Trophoblast cell (in vitro differentiated cells and primary cell): ENCODE measurements around the gene MRTFA.
A peak's percentile ranks its signal among the peaks of the same experiment; 100 is the strongest.

Source experiments
- DNase-seq, 2 donors: peaks; one replicate each; pipeline ENCODE4 v3.0.0-alpha.2; 2016
- H2AFZ ChIP-seq: 2 replicates; pipeline ENCODE4 v1.6.1; 2013; ENCODE audit warnings: low read length, moderate library complexity, mild to moderate bottlenecking; ENCODE audit not compliant: insufficient read depth, poor library complexity
- H2AK5ac ChIP-seq: 2 replicates; pipeline ENCODE4 v1.6.1; 2013; ENCODE audit warnings: mild to moderate bottlenecking, low read length
- H2BK120ac ChIP-seq: 2 replicates; pipeline ENCODE4 v1.6.1; 2013; ENCODE audit warnings: low read length, mild to moderate bottlenecking, moderate library complexity; ENCODE audit not compliant: insufficient read depth, poor library complexity
- H2BK12ac ChIP-seq: 2 replicates; pipeline ENCODE4 v1.6.1; 2013; ENCODE audit warnings: mild to moderate bottlenecking, low read length, moderate library complexity
- H2BK5ac ChIP-seq: 2 replicates; pipeline ENCODE4 v1.6.1; 2013; ENCODE audit warnings: low read length, low read depth, moderate library complexity, mild to moderate bottlenecking; ENCODE audit not compliant: poor library complexity
- H3K14ac ChIP-seq: 2 replicates; pipeline ENCODE4 v1.6.1; 2013; ENCODE audit warnings: mild to moderate bottlenecking, low read length
- H3K18ac ChIP-seq: 2 replicates; pipeline ENCODE4 v1.6.1; 2013; ENCODE audit warnings: mild to moderate bottlenecking, low read length
- H3K23ac ChIP-seq: 2 replicates; pipeline ENCODE4 v1.6.1; 2013; ENCODE audit warnings: low read length
- H3K27ac ChIP-seq: 2 replicates; pipeline ENCODE4 v1.5.1; 2013; ENCODE audit warnings: low read depth, mild to moderate bottlenecking, inconsistent platforms, low read length, moderate library complexity
- H3K27me3 ChIP-seq: 2 replicates; pipeline ENCODE4 v1.6.1; 2013; ENCODE audit warnings: inconsistent platforms, mild to moderate bottlenecking, low read length, moderate library complexity; ENCODE audit not compliant: insufficient read depth
- H3K36me3 ChIP-seq, 2 experiments: 1 replicate in 1 of 2; 2 replicates in 1 of 2; pipeline ENCODE4 v1.6.1; 2013; ENCODE audit warnings: low read length in 2 of 2, mild to moderate bottlenecking in 2 of 2, moderate library complexity in 1 of 2; ENCODE audit not compliant: insufficient read depth in 2 of 2, control insufficient read depth in 1 of 2
- H3K4ac ChIP-seq: 2 replicates; pipeline ENCODE4 v1.6.1; 2013; ENCODE audit warnings: low read depth, mild to moderate bottlenecking, low read length, moderate library complexity
- H3K4me1 ChIP-seq, 2 experiments: 1 replicate in 1 of 2; 2 replicates in 1 of 2; pipeline ENCODE4 v1.6.1; 2013; ENCODE audit warnings: low read length in 2 of 2, mild to moderate bottlenecking in 2 of 2, moderate library complexity in 1 of 2; ENCODE audit not compliant: insufficient read depth in 2 of 2, control insufficient read depth in 1 of 2
- H3K4me2 ChIP-seq: 2 replicates; pipeline ENCODE4 v1.6.1; 2013; ENCODE audit warnings: inconsistent platforms, mild to moderate bottlenecking, low read length, moderate library complexity
- H3K4me3 ChIP-seq: 2 replicates; pipeline ENCODE4 v1.5.1; 2013; ENCODE audit warnings: mild to moderate bottlenecking, low read depth, low read length, inconsistent platforms
- H3K79me1 ChIP-seq: one replicate; pipeline ENCODE4 v1.6.1; 2013; ENCODE audit warnings: low read length
- H3K79me2 ChIP-seq: 2 replicates; pipeline ENCODE4 v1.6.1; 2013; ENCODE audit warnings: low read length, mild to moderate bottlenecking; ENCODE audit not compliant: control insufficient read depth, insufficient read depth, poor library complexity
- H3K9ac ChIP-seq: 2 replicates; pipeline ENCODE4 v1.6.1; 2013; ENCODE audit warnings: mild to moderate bottlenecking, low read length
- H3K9me3 ChIP-seq: 2 replicates; pipeline ENCODE4 v1.6.1; 2013; ENCODE audit warnings: low read depth, mild to moderate bottlenecking, control low read depth, inconsistent platforms, low read length; ENCODE audit not compliant: insufficient read depth
- H4K12ac ChIP-seq: 2 replicates; pipeline ENCODE4 v1.6.1; 2013; ENCODE audit warnings: low read depth, mild to moderate bottlenecking, low read length, moderate library complexity
- H4K8ac ChIP-seq: 2 replicates; pipeline ENCODE4 v1.6.1; 2013; ENCODE audit warnings: low read depth, mild to moderate bottlenecking, low read length, moderate library complexity
- H4K91ac ChIP-seq: one replicate; pipeline ENCODE4 v1.6.1; 2013; ENCODE audit warnings: low read depth, mild to moderate bottlenecking, low read length, moderate library complexity
- WGBS: extraction: QIAGEN DNeasy Blood & Tissue Kit; methylation state at CpG from one replicate; pipeline ENCODE4 v1.1.7; 2013; ENCODE audit warnings: missing lambda C conversion rate; ENCODE audit not compliant: insufficient read length, insufficient coverage; ENCODE audit errors: extremely low coverage; 5-methylcytosine and 5-hydroxymethylcytosine counted together

Gene MRTFA

DNA sequence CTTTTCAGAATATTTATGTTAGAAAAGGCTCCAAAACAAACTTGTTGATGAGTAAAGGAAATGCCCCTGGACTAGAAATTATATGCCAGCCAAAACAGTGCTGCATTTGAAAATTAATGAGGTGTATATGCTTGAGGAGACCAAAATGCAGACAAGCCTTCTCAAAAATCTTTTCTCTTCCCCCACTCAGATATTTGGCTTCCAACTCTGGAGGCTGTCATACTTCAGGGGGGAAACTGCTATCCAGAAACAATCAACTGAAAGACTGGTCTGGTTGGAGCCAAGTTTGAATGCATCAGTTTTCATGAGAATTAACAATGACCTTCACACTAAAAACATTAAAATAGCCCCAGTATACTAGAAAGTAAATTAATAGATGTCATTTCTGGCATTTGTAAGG is 167.9 kb downstream of the MRTFA start:
- H4K8ac ChIP-seq: no peak overlapping the region
- H3K23ac ChIP-seq: no peak overlapping the region
- H3K79me2 ChIP-seq: peaks cover 2% of the 10 kb centered on the region
- no peak overlapping the region for H2AK5ac ChIP-seq
- H3K27ac ChIP-seq: no peak overlapping the region
- H3K79me1 ChIP-seq: no peaks in the 10 kb centered on the region
- no peaks in the 10 kb centered on the region for H3K9me3 ChIP-seq
- no peak overlapping the region for H2AFZ ChIP-seq
- H2BK12ac ChIP-seq: no peak overlapping the region
- H3K9ac ChIP-seq: no peak overlapping the region
- DNase-seq: no peak
- no peaks in the 10 kb centered on the region for H3K27me3 ChIP-seq
- H3K4me2 ChIP-seq: no peak overlapping the region
- no peak overlapping the region for H3K14ac ChIP-seq
- no peak overlapping the region for H2BK5ac ChIP-seq
- H3K4me3 ChIP-seq: no peak overlapping the region
- peak overlapping the region; percentile 41 for H3K4ac ChIP-seq
- no peaks in the 10 kb centered on the region for H3K36me3 ChIP-seq
- no peak overlapping the region for H3K18ac ChIP-seq
- H3K4me1 ChIP-seq: peaks cover 0 to 3% of the 10 kb centered on the region in 2 experiments
- H4K12ac ChIP-seq: no peak overlapping the region
- no peak overlapping the region for H4K91ac ChIP-seq
- no peak overlapping the region for H2BK120ac ChIP-seq

DNA sequence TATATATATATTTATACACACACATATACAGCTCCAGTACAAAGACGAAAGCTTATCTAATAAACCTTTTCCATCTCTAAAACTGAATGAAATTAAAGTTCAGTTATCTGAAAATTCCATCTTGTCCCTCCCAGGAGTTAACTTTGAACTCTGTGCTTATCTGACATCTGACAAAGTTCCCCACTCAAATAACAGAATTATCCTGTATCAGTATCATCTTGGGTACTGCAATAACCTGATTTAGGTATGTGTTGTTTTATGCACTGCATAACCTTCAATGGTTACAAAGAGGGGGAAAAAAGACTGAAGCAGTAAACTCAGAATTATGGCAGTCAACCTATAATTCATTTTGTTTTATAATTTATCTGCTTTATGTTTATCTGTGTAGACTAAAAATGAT is 169.5 kb downstream of the MRTFA start:
- H4K91ac ChIP-seq: no peak overlapping the region
- no peak overlapping the region for H3K4me2 ChIP-seq
- DNase-seq: no peak
- no peaks in the 10 kb centered on the region for H3K9me3 ChIP-seq
- peaks cover 2% of the 10 kb centered on the region for H3K79me2 ChIP-seq
- H2AFZ ChIP-seq: no peak overlapping the region
- H3K4ac ChIP-seq: no peak overlapping the region
- no peak overlapping the region for H3K9ac ChIP-seq
- H4K12ac ChIP-seq: no peak overlapping the region
- H3K4me3 ChIP-seq: no peak overlapping the region
- no peak overlapping the region for H3K18ac ChIP-seq
- no peaks in the 10 kb centered on the region for H3K79me1 ChIP-seq
- H2BK5ac ChIP-seq: no peak overlapping the region
- H3K4me1 ChIP-seq: peaks cover 0 to 3% of the 10 kb centered on the region in 2 experiments
- H3K14ac ChIP-seq: no peak overlapping the region
- no peak overlapping the region for H3K23ac ChIP-seq
- no peak overlapping the region for H3K27ac ChIP-seq
- no CpG with 5 or more reads among the region's 1 CpG for WGBS
- H3K36me3 ChIP-seq: peaks cover 5 to 6% of the 10 kb centered on the region in 2 experiments
- H2BK12ac ChIP-seq: no peak overlapping the region
- no peak overlapping the region for H2AK5ac ChIP-seq
- H4K8ac ChIP-seq: no peak overlapping the region
- H2BK120ac ChIP-seq: no peak overlapping the region
- H3K27me3 ChIP-seq: no peaks in the 10 kb centered on the region

DNA sequence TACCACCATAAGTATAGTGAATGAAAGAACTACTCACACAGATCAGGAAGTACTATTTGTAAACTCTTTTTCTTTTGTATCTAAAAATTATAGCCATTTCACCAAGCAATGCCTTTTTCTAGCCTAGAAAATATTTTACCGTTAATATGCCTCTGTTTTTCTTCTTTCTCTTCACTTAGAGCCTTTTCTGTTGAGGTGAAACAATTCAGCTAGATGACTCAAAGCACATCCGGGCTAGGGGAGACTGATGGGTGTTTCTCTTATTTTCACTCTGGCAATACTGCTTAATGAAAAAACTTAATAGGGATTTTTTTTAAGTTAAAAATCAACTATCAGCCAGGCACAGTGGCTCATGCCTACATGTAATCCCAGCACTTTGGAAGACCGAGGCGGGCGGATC is 172.8 kb downstream of the MRTFA start:
- Histone ChIP-seq H3K9ac (no peak overlapping the region), H4K91ac (no peak overlapping the region), H2AFZ (no peak overlapping the region), H3K79me2 (no peaks in the 10 kb centered on the region), H3K14ac (no peak overlapping the region), H3K36me3 (peaks cover 11% of the 10 kb centered on the region in 2 experiments), H4K8ac (no peak overlapping the region), H3K9me3 (no peaks in the 10 kb centered on the region), H3K27ac (no peak overlapping the region), H4K12ac (no peak overlapping the region), H3K27me3 (no peaks in the 10 kb centered on the region), H2BK12ac (no peak overlapping the region), H3K18ac (no peak overlapping the region), H3K4me3 (no peak overlapping the region), H3K4ac (no peak overlapping the region), H3K4me2 (no peak overlapping the region), H3K79me1 (no peaks in the 10 kb centered on the region), H2BK120ac (no peak overlapping the region), H2AK5ac (no peak overlapping the region), H3K23ac (no peak overlapping the region), H2BK5ac (no peak overlapping the region), H3K4me1 (peaks cover 3 to 10% of the 10 kb centered on the region in 2 experiments)
- DNase-seq: no peak
- WGBS: no CpG with 5 or more reads among the region's 5 CpGs

DNA sequence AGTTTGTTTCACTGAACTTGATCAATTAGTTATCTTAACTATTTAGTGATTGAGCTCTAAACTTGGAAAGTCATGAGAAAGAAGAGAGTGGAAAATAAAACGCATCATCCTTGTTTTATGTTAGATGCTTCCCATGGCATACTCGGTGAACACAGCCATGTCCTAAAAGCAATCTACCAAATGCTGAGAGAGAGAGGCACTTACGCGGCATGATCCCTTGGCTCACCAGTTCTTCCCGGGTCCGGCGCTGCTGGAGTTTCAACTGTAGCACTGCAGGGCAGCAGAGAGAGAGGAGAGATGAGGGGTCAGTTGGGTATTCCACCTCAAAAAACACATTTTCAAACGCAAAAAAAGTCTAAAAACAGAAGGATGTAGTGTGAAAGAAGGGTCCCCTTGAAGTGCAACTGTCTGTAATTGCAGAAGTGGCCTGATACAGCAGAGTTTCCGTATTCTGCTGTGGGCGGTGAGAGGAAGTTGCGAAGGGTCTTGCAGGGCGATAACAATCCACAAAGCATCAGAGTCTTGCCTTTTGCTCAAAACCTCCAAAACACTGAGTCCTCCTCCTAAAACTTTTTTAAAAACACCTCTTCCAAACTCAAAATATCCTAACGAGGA is 173.4 kb downstream of the MRTFA start:
- Histone ChIP-seq H3K14ac (no peak overlapping the region), H3K27me3 (no peaks in the 10 kb centered on the region), H3K79me1 (no peaks in the 10 kb centered on the region), H3K36me3 (peaks cover 11% of the 10 kb centered on the region in 2 experiments), H3K27ac (no peak overlapping the region), H3K4me3 (no peak overlapping the region), H4K91ac (no peak overlapping the region), H3K4me1 (peaks cover 3 to 10% of the 10 kb centered on the region in 2 experiments), H4K8ac (no peak overlapping the region), H3K4me2 (no peak overlapping the region), H2BK12ac (no peak overlapping the region), H2AK5ac (no peak overlapping the region), H2AFZ (no peak overlapping the region), H3K79me2 (no peaks in the 10 kb centered on the region), H3K9ac (no peak overlapping the region), H2BK5ac (no peak overlapping the region), H2BK120ac (no peak overlapping the region), H3K18ac (no peak overlapping the region), H3K23ac (no peak overlapping the region), H3K4ac (peak overlapping the region; percentile 44), H3K9me3 (no peaks in the 10 kb centered on the region), H4K12ac (no peak overlapping the region)
- no peak for DNase-seq
- WGBS: 100% methylated on average over 1 of the region's 13 CpGs
